HG03060 (cell line): Measurements from ENCODE around the gene MYLK4.
"Not testable (repeated sequence)": the region's sequence is repeated elsewhere in the genome, so short reads cannot be mapped to it uniquely, and the experiment has no call there.

Experiments
- ATAC-seq: cut with Tn5 transposase; IDR thresholded peaks from one replicate; pipeline ENCODE4 v1.9.1; 2021; ENCODE audit warnings: low read depth, moderate number of reproducible peaks; ENCODE audit not compliant: unreplicated experiment

Gene MYLK4

DNA sequence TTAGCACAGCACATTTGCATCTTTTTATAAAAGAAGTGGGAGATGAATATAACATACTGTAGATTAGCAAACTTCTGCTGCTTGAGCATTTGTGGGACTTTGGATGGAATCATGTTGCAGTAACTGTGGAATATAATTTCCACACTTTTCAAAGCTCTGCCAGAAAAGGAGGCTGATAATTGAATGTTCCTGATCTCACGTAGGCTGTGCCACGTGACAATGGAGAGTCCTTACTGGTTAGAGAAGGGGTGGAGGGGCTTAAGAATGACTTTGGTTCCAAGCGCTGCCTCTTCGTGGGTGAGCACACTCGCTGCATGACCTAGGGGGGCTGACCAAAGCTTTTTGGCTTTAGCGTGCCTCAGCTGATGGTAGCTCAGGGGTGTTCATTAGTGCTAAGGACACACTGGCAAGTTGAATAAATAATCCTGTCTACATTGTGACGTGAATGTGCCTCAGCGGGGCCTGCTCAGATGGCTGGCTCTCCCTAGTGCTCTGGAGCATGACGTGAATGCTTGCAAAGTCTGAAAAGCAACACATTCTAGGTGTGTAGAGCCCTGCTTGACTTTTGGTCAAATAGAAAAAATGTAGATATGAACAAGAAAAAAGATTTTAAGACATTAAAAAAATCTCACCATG lies 29.5 kb upstream of the MYLK4 start:
- no peak for ATAC-seq

- ATAC-seq = no peak
These were observed 26.5 kb upstream of the MYLK4 start for GRCh38 chr6:2777249-2777648.

GRCh38 chr6:2775003-2775402 lies 24.3 kb upstream of the MYLK4 start:
- no peak for ATAC-seq

DNA sequence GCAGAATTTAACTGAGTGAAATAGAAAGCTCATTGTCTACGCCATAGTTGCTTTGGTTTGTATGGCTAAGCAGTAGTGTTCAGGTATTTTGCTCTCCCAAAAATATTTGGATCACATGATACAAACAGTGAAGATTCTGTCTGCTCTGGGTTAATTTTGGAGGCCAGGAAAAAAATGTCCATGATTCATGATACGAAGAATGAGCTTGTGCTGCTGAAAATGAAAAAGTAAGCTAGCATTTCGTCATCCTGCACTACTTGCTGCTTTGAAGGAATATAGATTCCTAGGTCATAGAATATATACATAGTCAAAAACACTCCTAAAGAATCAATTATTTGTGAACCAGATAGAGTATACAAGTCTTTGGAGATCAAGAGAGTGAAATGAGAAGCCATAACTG lies 22.7 kb upstream of the MYLK4 start:
- ATAC-seq = no peak

- ATAC-seq = no peak
These were observed 22.1 kb upstream of the MYLK4 start for GRCh38 chr6:2772840-2773239.

DNA sequence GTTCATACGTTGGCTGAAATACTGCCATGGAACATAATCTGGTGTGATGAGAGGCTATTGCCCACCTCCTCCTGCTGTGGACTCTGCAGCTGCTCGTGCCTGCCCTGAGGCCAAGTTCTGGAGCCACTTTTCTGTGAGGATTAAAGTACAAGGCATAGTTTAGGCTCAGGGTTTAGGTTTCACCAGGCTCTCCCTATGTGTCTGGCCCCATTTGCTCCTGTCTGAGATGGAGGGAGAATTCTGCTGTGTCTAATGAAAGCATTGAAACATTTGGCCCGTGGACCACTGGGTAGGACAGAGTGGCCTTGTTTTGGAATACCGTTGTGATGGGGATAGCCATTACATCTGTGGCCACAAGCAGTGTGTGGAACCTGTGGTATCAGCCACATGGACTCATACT lies 20.4 kb upstream of the MYLK4 start:
- no peak for ATAC-seq

GRCh38 chr6:2770171-2770570 lies 19.4 kb upstream of the MYLK4 start:
- no peak for ATAC-seq

- ATAC-seq = no peak
These were observed 18.0 kb upstream of the MYLK4 start for GRCh38 chr6:2768696-2769095.

DNA sequence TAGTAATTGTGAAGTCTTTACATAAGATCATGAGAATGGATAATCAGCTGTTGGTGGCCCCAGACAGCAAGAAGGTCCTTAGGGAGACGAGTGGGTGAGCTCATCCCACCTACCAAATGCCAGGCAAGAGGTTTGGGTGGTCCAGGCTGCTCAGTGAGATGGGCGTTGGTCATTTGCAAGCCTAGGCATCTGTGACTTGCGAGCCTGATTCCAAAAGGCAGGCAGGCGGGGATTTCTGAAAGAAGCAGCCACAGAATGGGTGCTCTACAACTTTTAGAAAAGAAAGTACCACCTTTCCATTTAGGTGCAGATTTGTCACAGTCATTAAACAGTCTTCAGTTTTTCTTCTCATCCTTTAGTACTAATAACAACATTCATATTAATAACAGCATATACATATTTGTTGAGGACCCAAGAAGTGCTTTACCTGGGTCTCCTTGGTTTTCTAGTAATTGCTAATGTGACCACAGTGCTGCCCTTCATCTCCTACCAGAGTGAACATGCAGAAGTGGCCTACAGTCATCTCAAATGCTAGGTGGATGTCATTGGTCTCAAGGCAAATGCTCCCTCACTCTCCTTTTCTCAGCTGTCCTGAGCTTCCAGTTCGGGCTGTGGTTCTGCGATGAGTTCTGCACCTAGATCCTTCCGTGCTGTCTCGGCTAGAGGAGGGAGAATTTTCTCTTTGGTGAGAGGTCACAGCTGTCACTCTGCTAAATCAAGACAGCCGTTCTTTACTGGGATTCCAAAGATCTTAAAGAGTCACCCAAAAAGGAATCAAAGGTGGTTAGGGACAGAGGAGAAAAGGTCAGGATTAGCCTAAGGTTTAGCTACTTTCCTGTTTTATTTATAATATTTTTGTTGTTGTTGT lies 17.2 kb upstream of the MYLK4 start:
- ATAC-seq = no peak

- ATAC-seq = no peak
These were observed 16.3 kb upstream of the MYLK4 start for GRCh38 chr6:2766767-2767656.

GRCh38 chr6:2765896-2766766 lies 15.4 kb upstream of the MYLK4 start:
- no peak for ATAC-seq

DNA sequence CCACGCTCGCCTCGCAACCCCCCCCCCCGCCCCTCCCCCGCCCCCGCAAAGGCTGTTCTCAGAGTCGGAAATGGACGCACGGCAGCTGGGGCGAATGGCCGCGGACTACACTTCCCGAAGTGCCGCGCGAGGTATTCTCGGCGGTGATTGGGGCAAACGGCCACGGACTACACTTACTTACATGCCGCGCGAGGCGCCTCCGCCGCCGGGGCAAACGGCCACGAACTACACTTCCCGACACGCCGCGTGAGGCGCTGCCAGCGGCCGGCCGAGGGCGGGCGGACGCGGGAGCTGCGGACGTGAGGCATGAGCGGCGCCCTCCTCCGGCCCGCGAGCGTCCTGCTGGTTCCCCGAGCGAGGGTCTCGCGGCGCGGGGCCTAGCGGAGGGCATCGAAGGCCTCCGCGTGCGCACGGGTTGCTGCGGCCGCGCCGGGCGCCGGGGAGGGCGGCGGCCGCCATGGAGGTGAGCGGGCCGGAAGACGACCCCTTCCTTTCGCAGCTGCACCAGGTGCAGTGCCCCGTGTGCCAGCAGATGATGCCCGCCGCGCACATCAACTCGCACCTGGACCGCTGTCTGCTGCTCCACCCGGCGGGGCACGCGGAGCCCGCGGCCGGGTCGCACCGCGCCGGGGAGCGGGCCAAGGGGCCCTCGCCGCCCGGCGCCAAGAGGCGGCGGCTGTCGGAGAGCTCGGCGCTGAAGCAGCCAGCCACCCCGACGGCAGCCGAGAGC lies 14.6 kb upstream of the MYLK4 start, which contains the start of gene WRNIP1:
WRNIP1 (plus strand) TSS at position 228 of the 730 bp plus-strand sequence; CDS start at position 458, 230 bp downstream.
- peak; percentile 89 for ATAC-seq

DNA sequence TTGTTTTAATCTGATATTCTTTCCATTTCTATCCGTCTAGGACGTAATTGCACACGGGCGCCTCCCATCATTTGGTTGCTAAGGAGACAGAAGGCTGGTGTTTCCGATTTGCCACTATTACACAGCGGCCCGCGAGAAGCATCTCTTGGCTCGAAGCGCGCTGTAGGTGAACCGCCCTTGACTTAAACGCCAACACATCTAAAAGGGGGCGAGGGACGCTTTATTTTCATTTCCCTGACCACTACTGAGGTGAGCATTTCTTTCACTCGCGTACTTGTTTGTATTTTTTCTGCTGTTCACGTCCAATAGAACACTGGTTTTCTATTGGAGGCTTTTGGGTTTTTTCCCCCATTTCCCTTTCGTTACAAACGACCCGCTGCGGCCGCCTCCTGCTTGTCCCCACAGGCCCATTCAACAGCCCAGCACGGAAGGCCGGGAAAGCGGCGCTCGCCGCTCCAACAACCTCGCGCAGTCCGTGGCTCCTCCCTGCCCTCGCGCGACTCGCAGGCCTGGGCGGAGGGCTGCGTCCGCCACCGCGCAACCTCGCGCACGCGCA lies 14.0 kb upstream of the MYLK4 start:
- ATAC-seq = no peak

DNA sequence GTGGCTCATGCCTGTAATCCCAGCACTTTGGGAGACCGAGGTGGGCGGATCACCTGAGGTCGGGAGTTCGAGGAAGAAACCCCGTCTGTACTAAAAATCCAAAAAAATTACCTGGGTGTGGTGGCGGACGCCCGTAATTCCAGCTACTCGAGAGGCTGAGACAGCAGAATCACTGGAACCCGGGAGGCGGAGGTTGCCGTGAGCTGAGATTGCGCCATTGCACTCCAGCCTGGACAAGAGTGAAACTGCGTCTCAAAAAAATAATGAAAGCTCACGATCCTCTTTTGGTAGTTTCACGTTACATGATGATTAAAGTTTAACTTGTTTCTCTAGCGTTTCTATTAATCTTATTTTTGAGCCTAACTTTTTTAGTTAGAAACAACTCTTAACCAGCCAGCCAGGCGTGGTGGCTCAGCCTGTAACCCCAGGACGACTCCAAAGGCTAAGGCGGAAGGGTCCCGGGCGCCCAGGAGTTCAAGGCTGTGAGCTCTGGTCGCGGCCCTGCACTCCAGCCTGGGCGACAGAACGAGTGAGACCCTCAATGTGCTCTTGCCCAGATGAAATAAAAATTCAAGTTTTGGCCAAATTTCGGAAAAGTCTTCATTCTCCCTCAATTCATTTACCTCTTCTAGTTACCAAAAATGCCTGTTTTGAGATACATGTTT lies 13.3 kb upstream of the MYLK4 start:
- ATAC-seq = no peak

- no peak for ATAC-seq
These were observed 12.7 kb upstream of the MYLK4 start for GRCh38 chr6:2763345-2763841.

DNA sequence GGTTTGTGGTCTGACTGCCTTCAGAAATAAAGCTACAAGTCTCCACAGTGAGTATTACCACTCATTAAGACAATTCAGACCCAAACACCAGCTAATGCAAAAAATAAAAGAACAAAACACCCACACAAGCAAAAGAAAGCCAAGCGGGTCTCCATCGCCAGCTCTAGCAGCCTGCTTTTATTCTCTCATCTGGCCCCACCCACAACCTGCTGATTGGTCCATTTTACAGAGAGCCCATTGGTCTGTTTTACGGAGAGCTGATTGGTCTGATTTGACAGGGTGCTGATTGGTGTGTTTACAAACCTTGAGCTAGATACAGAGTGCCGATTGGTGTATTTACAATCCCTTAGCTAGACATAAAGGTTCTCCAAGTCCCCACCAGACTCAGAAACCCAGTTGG lies 12.1 kb upstream of the MYLK4 start:
- ATAC-seq = not testable (repeated sequence)

GRCh38 chr6:2760882-2761842 lies 10.4 kb upstream of the MYLK4 start:
- ATAC-seq = no peak
